Sigmoid colon (tissue), 7 donors: ENCODE data around the gene TSPAN33. TPM values are rescaled to one million over a fixed set of nuclear protein-coding genes. Genes with fewer than 3 reads are reported as not detected.

Source experiments
- DNase-seq: peaks from one replicate; pipeline ENCODE4 v3.0.0-alpha.2; 2019
- H3K27ac ChIP-seq, 4 donors: fragments of 200-600 bp; sonication (generic); one replicate each; pipeline ENCODE4 v1.5.1; 2016 to 2019; ENCODE audit warnings: mild to moderate bottlenecking in 1 of 4
- H3K27me3 ChIP-seq, 3 donors: fragments of 200-600 bp; sonication (generic); one replicate each; pipeline ENCODE4 v1.5.1; 2019; ENCODE audit warnings: mild to moderate bottlenecking in 1 of 3
- H3K36me3 ChIP-seq, 4 donors: fragments of 200-600 bp; sonication (generic); one replicate each; pipeline ENCODE4 v1.5.1; 2016 to 2019
- H3K4me1 ChIP-seq, 4 donors: fragments of 200-600 bp; sonication (generic); one replicate each; pipeline ENCODE4 v1.5.1; 2017 to 2019
- H3K4me3 ChIP-seq, 4 donors: fragments of 200-600 bp; sonication (generic); one replicate each; pipeline ENCODE4 v1.5.1; 2017 to 2019; ENCODE audit warnings: mild to moderate bottlenecking in 2 of 4, moderate library complexity in 1 of 4
- H3K9me3 ChIP-seq, 4 donors: fragments of 200-600 bp in 3 of 4; sonication (generic) in 3 of 4; one replicate each; pipeline versions ENCODE4 v1.5.1 to v1.6.1; 2013 to 2019
- EP300 ChIP-seq, 4 donors: sonication (generic); formaldehyde crosslinking; IDR thresholded peaks; one replicate each; pipeline ENCODE4 v1.6.1; 2017; ENCODE audit warnings: antibody characterized with exemption in 4 of 4
- POLR2A ChIP-seq, 2 donors: fragments of 450-650 bp; IDR thresholded peaks; one replicate each; pipeline ENCODE4 v1.6.1; 2016; ENCODE audit warnings: antibody characterized with exemption in 2 of 2, mild to moderate bottlenecking in 2 of 2, moderate library complexity in 2 of 2
- POLR2AphosphoS5 ChIP-seq, 4 donors: sonication (generic); formaldehyde crosslinking; IDR thresholded peaks; one replicate each; pipeline ENCODE4 v1.6.1; 2017; ENCODE audit warnings: antibody characterized with exemption in 4 of 4
- WGBS, 2 donors: extraction: QIAGEN DNeasy Blood & Tissue Kit; methylation state at CpG; one replicate each; pipeline ENCODE4 v1.1.7; 2013; 5-methylcytosine and 5-hydroxymethylcytosine counted together
- intact Hi-C: fragments of 100-400 bp; cut with DNase I; formaldehyde crosslinking; loops from one replicate; pipeline ENCODE4 v1.15.1; 2023
- polyA plus RNA-seq, 3 donors: library from polyadenylated mRNA; stranded (reverse); fragments of 200-250 nt; gene quantifications; one replicate each; pipeline ENCODE4 v1.2.3, GENCODE V29; 2013
- total RNA-seq, 4 donors: library from RNA; depleted of rRNA; stranded (reverse); fragments of >200 nt; gene quantifications; one replicate each; pipeline ENCODE4 v1.1.0, GENCODE V29; 2016
- TF ChIP-seq, protein P1 (sequence below), 4 experiments: fragments of 450-650 bp in 3 of 4; fragments of 200-600 bp in 1 of 4; IDR thresholded peaks; one replicate each; pipeline ENCODE4 v1.5.1; 2016 to 2019; ENCODE audit warnings: antibody characterized with exemption in 4 of 4, mild to moderate bottlenecking in 3 of 4, moderate library complexity in 2 of 4
- donor health status: healthy with polysubstance abuse.
- donor health status: Bipolar disorder and iron deficiency.
- donor health status: healthy.

Gene TSPAN33
- total and polyA plus RNA-seq, 7 donors = 3.0 to 19.6 (median 5.8) TPM

DNA sequence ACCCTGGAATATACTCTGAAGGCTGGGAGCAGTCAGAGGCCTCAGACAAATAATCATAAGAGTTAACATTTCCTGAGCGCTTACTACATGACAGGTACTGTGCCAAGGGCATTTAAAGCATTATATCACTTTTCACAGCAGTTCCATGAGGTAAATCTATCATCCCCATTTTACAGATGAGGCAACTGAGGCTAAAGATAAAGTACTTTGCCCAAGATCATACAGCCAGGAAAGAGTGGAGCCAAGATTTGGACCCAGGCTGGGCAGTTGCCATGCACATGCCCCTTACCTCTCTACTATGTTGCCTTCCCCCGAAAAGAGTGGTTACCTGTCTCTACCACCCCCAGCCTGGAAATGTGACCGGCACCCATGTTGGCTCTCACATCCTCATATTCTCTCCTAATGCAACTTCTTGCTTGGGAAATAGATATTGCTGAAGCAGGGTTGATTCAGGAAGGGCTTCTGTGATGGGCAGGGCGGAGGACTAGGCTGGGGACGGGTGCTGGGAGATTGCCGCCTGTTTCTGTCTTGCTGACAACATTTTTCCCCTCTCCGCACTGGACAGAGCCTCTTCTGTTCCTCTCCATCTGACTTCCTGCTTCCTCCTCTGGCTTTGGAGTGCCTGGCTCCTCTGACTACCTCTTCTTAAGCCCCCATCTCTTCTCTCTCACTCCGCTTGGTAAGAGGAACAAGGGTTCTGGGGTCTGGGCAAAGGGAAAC is 57.7 kb downstream of the TSPAN33 start:
- 77% methylated on average over 8 of the region's 8 CpGs for WGBS, 2 donors
- no peaks in the 10 kb centered on the region for H3K4me1 ChIP-seq
- TF ChIP-seq POLR2A (IDR thresholded peaks at IDR 0.05) (no peak), EP300 (IDR thresholded peaks at IDR 0.05) (no peak), POLR2AphosphoS5 (IDR thresholded peaks at IDR 0.05) (no peak)
- TF ChIP-seq, protein P1, sequence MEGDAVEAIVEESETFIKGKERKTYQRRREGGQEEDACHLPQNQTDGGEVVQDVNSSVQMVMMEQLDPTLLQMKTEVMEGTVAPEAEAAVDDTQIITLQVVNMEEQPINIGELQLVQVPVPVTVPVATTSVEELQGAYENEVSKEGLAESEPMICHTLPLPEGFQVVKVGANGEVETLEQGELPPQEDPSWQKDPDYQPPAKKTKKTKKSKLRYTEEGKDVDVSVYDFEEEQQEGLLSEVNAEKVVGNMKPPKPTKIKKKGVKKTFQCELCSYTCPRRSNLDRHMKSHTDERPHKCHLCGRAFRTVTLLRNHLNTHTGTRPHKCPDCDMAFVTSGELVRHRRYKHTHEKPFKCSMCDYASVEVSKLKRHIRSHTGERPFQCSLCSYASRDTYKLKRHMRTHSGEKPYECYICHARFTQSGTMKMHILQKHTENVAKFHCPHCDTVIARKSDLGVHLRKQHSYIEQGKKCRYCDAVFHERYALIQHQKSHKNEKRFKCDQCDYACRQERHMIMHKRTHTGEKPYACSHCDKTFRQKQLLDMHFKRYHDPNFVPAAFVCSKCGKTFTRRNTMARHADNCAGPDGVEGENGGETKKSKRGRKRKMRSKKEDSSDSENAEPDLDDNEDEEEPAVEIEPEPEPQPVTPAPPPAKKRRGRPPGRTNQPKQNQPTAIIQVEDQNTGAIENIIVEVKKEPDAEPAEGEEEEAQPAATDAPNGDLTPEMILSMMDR (IDR thresholded peaks at IDR 0.05) = no peak
- H3K27ac ChIP-seq = no peak overlapping the region
- intact Hi-C loops = no loop called here
- no peaks in the 10 kb centered on the region for H3K9me3 ChIP-seq
- DNase-seq = peak; percentile 65
- no peak overlapping the region for H3K4me3 ChIP-seq
- H3K27me3 ChIP-seq = no peaks in the 10 kb centered on the region
- peaks cover 0 to 13% (median 0%) of the 10 kb centered on the region in 4 donors for H3K36me3 ChIP-seq

DNA sequence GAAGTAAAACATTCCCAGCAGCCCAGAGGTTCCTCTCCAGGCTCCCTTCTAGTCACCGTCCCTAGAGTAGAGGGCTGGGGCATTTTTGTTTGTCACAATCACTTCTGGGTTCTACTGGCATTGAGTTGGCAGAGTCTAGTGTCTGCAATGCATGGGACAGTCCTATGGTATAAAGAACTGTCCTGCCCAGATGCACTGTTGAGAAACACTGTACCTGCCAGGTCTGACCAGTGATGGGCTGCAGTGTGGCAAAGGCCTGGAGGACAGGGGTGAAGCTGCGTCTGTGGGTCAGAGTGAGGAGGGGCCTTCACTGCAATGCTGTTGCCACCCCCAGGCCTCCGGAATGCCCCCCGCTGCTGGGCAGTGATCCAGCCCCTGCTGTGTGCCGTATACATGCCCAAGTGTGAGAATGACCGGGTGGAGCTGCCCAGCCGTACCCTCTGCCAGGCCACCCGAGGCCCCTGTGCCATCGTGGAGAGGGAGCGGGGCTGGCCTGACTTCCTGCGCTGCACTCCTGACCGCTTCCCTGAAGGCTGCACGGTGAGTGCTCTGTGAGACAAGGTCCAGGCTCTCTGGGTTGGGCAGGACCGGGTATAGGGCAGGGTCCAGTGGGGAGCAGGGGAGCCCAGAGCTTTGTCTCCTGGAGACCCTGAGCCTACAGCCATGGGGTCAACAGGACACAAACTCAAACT is 58.7 kb downstream of the TSPAN33 start:
- Histone ChIP-seq H3K9me3 (no peaks in the 10 kb centered on the region), H3K27ac (no peak overlapping the region), H3K4me3 (no peak overlapping the region), H3K36me3 (peaks cover 0 to 19% (median 0%) of the 10 kb centered on the region in 4 donors), H3K4me1 (no peaks in the 10 kb centered on the region), H3K27me3 (no peaks in the 10 kb centered on the region)
- TF ChIP-seq POLR2AphosphoS5 (IDR thresholded peaks at IDR 0.05) = no peak
- TF ChIP-seq, protein P1 (IDR thresholded peaks at IDR 0.05) = no peak
- no peak for TF ChIP-seq POLR2A (IDR thresholded peaks at IDR 0.05)
- no peak for TF ChIP-seq EP300 (IDR thresholded peaks at IDR 0.05)
- intact Hi-C loops = no loop called here
- 88 to 91% methylated on average over 14 of the region's 14 CpGs for WGBS, 2 donors
- peak; percentile 53 for DNase-seq

DNA sequence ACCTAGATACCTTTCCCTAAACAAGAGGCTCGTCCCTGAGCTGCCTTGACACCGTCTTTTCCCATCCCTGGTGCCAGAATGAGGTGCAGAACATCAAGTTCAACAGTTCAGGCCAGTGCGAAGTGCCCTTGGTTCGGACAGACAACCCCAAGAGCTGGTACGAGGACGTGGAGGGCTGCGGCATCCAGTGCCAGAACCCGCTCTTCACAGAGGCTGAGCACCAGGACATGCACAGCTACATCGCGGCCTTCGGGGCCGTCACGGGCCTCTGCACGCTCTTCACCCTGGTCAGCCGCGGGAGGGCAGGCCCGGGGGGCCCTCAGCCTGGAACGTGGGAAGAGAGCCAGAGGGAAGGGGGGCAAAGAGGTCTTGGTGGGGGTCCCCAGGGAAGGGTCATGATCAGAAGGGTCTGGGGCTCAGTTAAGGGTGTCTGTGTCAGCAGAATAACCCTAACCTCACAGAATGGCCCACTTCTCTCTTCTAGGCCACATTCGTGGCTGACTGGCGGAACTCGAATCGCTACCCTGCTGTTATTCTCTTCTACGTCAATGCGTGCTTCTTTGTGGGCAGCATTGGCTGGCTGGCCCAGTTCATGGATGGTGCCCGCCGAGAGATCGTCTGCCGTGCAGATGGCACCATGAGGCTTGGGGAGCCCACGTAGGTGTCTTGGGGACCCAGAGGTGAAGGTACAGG is 60.8 kb downstream of the TSPAN33 start:
- H3K27me3 ChIP-seq = no peaks in the 10 kb centered on the region
- peaks cover 0 to 30% (median 0%) of the 10 kb centered on the region in 4 donors for H3K36me3 ChIP-seq
- DNase-seq = peak; percentile 32
- no peak overlapping the region for H3K4me3 ChIP-seq
- no peak for TF ChIP-seq POLR2A (IDR thresholded peaks at IDR 0.05)
- TF ChIP-seq, protein P1 (IDR thresholded peaks at IDR 0.05) = no peak
- TF ChIP-seq POLR2AphosphoS5 (IDR thresholded peaks at IDR 0.05) = no peak
- TF ChIP-seq EP300 (IDR thresholded peaks at IDR 0.05) = no peak
- peaks cover 0 to under 1% (median under 1%) of the 10 kb centered on the region in 4 donors for H3K4me1 ChIP-seq
- H3K27ac ChIP-seq = no peak overlapping the region
- intact Hi-C loops = no loop called here
- no peaks in the 10 kb centered on the region for H3K9me3 ChIP-seq
- 90 to 93% methylated on average over 29 of the region's 29 CpGs for WGBS, 2 donors

DNA sequence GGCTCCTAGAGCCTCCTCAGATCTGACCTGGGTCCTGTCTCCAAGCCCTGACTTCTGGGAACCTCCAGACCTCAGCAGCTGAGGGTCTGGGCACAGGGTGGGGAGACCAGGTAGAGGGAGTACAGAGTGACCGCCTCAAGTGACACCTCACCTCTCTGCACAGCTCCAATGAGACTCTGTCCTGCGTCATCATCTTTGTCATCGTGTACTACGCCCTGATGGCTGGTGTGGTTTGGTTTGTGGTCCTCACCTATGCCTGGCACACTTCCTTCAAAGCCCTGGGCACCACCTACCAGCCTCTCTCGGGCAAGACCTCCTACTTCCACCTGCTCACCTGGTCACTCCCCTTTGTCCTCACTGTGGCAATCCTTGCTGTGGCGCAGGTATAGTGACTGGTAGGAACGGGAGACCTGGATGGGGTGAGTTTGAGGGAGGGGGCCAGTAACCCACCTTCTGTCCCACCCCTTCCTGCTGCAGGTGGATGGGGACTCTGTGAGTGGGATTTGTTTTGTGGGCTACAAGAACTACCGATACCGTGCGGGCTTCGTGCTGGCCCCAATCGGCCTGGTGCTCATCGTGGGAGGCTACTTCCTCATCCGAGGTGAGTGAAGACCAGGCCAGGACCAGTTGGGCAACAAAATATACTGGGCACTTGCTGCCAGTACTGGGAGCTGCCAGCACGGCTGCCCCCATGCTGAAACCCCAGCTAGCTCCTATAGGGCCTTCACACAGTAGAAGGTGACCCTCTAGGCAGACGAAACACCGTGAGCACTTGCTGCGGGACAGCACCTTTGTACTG is 61.7 kb downstream of the TSPAN33 start:
- WGBS, 2 donors = 92 to 93% methylated on average over 18 of the region's 18 CpGs
- Histone ChIP-seq H3K4me3 (no peak overlapping the region), H3K36me3 (peaks cover 0 to 33% (median 2%) of the 10 kb centered on the region in 4 donors), H3K4me1 (peaks cover 0 to 5% (median 1%) of the 10 kb centered on the region in 4 donors), H3K27ac (no peak overlapping the region), H3K9me3 (no peaks in the 10 kb centered on the region), H3K27me3 (no peaks in the 10 kb centered on the region)
- TF ChIP-seq POLR2A (IDR thresholded peaks at IDR 0.05) (no peak), POLR2AphosphoS5 (IDR thresholded peaks at IDR 0.05) (no peak), EP300 (IDR thresholded peaks at IDR 0.05) (no peak)
- TF ChIP-seq, protein P1 (IDR thresholded peaks at IDR 0.05) = no peak
- intact Hi-C loops = no loop called here
- DNase-seq = peak; percentile 36
